Peyer's patch (tissue), 4 donors: Measurements from ENCODE around the gene ZNF407. TPM values are rescaled to one million over a fixed set of nuclear protein-coding genes. Genes with fewer than 3 reads are reported as not detected.

Source experiments
- DNase-seq, 3 donors: peaks; one replicate each; pipeline ENCODE4 v3.0.0-alpha.2; 2017 to 2019
- H3K27ac ChIP-seq, 4 donors: fragments of 200-600 bp; sonication (generic); one replicate each; pipeline ENCODE4 v1.5.1; 2016 to 2019
- H3K27me3 ChIP-seq, 2 donors: fragments of 200-600 bp; sonication (generic); one replicate each; pipeline ENCODE4 v1.5.1; 2019
- H3K36me3 ChIP-seq, 3 donors: fragments of 200-600 bp; sonication (generic); one replicate each; pipeline ENCODE4 v1.5.1; 2016 to 2019
- H3K4me1 ChIP-seq, 4 donors: fragments of 200-600 bp; sonication (generic); one replicate each; pipeline ENCODE4 v1.5.1; 2016 to 2019
- H3K4me3 ChIP-seq, 4 donors: fragments of 200-600 bp; sonication (generic); 1 replicate in 3 of 4; 2 replicates in 1 of 4; pipeline ENCODE4 v1.5.1; 2016 to 2019; ENCODE audit warnings: mild to moderate bottlenecking in 1 of 4
- H3K9me3 ChIP-seq, 4 donors: fragments of 200-600 bp; sonication (generic); one replicate each; pipeline ENCODE4 v1.5.1; 2016 to 2019; ENCODE audit warnings: mild to moderate bottlenecking in 1 of 4
- POLR2A ChIP-seq, 2 donors: fragments of 450-650 bp; IDR thresholded peaks; one replicate each; pipeline ENCODE4 v1.5.1; 2017; ENCODE audit warnings: antibody characterized with exemption in 2 of 2, mild to moderate bottlenecking in 2 of 2, moderate library complexity in 2 of 2
- total RNA-seq, 4 donors: library from RNA; depleted of rRNA; stranded (reverse); fragments of >200 nt; gene quantifications; one replicate each; pipeline ENCODE4 v1.1.0, GENCODE V29; 2016
- TF ChIP-seq, protein P1 (sequence below), 6 experiments: fragments of 450-650 bp in 4 of 6; fragments of 200-600 bp in 2 of 6; sonication (generic) in 1 of 6; IDR thresholded peaks; one replicate each; pipeline ENCODE4 v1.5.1; 2017 to 2019; ENCODE audit warnings: antibody characterized with exemption in 6 of 6, mild to moderate bottlenecking in 3 of 6, moderate library complexity in 1 of 6

Gene ZNF407
- total RNA-seq, 4 donors from 2014 or later: 24.0 to 54.5 (median 32.3) TPM

DNA sequence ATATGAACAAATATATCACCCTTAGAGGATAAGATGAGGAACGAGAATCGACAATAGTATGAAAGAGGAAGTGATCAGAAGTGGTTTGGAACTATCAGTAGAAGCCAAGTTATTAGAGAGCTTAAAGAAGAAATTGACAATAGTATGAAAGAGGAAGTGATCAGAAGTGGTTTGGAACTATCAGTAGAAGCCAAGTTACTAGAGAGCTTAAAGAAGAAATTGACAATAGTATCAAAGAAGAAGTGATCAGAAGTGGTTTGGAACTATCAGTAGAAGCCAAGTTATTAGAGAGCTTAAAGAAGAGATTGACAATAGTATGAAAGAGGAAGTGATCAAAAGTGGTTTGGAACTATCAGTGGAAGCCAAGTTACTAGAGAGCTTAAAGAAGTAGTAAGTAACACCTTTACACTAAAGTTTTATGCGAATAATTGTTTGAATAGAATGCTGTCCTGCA lies 175.5 kb downstream of the ZNF407 start:
- no peaks in the 10 kb centered on the region for H3K36me3 ChIP-seq
- H3K4me3 ChIP-seq: no peak overlapping the region
- H3K27me3 ChIP-seq: no peaks in the 10 kb centered on the region
- no peak for DNase-seq
- H3K27ac ChIP-seq: no peak overlapping the region
- TF ChIP-seq, protein P1, sequence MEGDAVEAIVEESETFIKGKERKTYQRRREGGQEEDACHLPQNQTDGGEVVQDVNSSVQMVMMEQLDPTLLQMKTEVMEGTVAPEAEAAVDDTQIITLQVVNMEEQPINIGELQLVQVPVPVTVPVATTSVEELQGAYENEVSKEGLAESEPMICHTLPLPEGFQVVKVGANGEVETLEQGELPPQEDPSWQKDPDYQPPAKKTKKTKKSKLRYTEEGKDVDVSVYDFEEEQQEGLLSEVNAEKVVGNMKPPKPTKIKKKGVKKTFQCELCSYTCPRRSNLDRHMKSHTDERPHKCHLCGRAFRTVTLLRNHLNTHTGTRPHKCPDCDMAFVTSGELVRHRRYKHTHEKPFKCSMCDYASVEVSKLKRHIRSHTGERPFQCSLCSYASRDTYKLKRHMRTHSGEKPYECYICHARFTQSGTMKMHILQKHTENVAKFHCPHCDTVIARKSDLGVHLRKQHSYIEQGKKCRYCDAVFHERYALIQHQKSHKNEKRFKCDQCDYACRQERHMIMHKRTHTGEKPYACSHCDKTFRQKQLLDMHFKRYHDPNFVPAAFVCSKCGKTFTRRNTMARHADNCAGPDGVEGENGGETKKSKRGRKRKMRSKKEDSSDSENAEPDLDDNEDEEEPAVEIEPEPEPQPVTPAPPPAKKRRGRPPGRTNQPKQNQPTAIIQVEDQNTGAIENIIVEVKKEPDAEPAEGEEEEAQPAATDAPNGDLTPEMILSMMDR (IDR thresholded peaks at IDR 0.05): no peak
- TF ChIP-seq POLR2A (IDR thresholded peaks at IDR 0.05): no peak
- H3K9me3 ChIP-seq: no peaks in the 10 kb centered on the region
- peaks cover 0 to 9% (median 0%) of the 10 kb centered on the region in 4 donors for H3K4me1 ChIP-seq

DNA sequence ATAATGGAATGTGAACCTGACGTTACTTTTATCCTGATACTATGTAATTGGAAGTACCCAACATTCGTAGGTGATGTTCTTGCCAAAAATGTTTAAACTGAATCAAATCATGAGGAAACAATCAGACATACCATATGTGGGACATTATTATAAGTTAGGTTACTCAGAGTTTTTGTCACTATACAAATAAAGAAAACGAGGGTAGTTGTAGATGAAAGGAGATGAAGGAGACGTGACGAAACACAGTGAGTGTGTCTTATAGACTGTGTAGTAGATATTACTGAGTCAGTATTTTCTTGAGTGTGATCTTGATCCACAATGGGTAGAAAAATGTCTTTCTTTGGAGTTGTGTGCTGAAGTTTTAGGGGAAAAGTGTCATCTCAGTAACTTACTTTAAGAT lies 176.8 kb downstream of the ZNF407 start:
- peaks cover 0 to 9% (median 0%) of the 10 kb centered on the region in 4 donors for H3K4me1 ChIP-seq
- no peaks in the 10 kb centered on the region for H3K27me3 ChIP-seq
- H3K36me3 ChIP-seq: no peaks in the 10 kb centered on the region
- no peak for DNase-seq
- H3K27ac ChIP-seq: no peak overlapping the region
- no peak overlapping the region for H3K4me3 ChIP-seq
- no peaks in the 10 kb centered on the region for H3K9me3 ChIP-seq
- TF ChIP-seq, protein P1 (IDR thresholded peaks at IDR 0.05): no peak
- no peak for TF ChIP-seq POLR2A (IDR thresholded peaks at IDR 0.05)

DNA sequence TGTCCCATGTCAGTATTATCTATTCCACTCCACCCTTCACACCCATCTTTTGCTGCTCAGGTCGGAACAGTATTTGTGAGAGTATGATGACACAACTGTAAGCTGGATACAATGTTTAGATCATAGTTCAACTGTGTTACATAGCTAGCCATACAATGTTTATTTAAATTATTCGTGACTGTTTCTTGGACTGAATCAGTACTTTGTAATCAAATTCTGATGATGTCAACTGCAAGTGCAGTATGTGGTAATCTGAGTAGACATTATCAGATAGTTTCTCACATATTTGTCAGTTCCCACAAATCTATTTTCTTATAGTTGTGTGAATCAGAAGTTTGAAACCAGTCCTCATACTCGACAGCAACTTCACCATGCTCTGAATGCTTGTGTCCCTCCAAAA lies 177.6 kb downstream of the ZNF407 start:
- TF ChIP-seq POLR2A (IDR thresholded peaks at IDR 0.05): no peak
- TF ChIP-seq, protein P1 (IDR thresholded peaks at IDR 0.05): no peak
- Histone ChIP-seq H3K4me1 (peaks cover 0 to 9% (median 0%) of the 10 kb centered on the region in 4 donors), H3K36me3 (no peaks in the 10 kb centered on the region), H3K27me3 (no peaks in the 10 kb centered on the region), H3K27ac (no peak overlapping the region), H3K4me3 (no peak overlapping the region), H3K9me3 (no peaks in the 10 kb centered on the region)
- no peak for DNase-seq

DNA sequence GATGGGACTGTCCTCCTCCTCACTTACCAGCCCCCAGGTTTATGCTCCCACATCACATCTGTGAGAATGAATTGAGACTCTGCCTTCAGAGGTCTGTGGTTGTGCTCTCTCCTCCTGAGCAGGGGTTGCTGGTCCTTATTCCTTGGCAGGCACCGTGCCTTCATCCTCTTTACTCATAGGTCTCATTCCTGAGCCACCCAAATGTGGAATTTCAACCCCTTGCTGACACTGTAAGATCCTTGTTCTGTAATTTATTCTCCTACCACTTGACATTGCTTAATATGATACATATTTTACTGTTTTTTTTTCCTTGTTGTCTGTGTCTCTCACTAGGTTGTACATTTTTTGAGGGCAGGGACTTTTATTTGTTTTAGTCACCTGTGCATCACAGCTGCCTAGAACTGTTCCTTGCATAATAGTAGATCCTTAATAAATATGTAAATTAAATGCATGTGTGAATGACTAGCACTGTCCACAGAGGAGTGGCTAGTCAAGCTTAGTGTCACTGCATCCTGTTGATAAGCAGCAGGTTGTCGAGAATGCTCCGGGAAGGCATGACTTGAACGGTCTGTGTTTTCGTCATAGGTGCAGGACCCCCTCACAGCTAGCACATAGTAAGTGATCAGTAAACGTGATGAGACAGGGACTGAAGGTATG lies 180.6 kb downstream of the ZNF407 start:
- DNase-seq: no peak
- Histone ChIP-seq H3K4me3 (no peak overlapping the region), H3K36me3 (no peaks in the 10 kb centered on the region), H3K9me3 (no peaks in the 10 kb centered on the region), H3K27me3 (no peaks in the 10 kb centered on the region), H3K4me1 (peaks cover 0 to 9% (median 0%) of the 10 kb centered on the region in 4 donors), H3K27ac (no peak overlapping the region)
- TF ChIP-seq POLR2A (IDR thresholded peaks at IDR 0.05): no peak

DNA sequence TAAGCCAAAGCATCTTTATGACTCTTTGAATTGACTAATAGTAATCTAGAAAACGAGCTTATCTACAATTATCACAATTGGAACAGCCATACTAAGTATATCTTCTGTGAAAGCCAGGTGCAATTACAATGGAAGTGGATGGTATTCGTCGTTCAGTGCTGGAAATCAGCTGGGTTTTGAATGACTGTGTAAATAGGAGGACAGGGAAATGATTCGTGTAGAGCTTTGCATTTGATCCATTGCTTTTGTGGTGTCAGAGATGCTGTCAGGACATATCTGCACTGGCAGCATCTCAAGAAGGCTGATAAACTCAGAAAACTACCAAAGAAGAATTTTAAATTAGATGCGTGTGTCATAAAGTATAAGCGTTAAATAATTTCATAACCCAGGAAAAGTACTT lies 187.1 kb downstream of the ZNF407 start:
- Histone ChIP-seq H3K27me3 (no peaks in the 10 kb centered on the region), H3K9me3 (no peaks in the 10 kb centered on the region), H3K36me3 (peaks cover 0 to 5% (median 0%) of the 10 kb centered on the region in 3 donors), H3K27ac (no peak overlapping the region), H3K4me3 (no peak overlapping the region), H3K4me1 (no peaks in the 10 kb centered on the region)
- no peak for TF ChIP-seq POLR2A (IDR thresholded peaks at IDR 0.05)
- TF ChIP-seq, protein P1 (IDR thresholded peaks at IDR 0.05): no peak
- DNase-seq: no peak

DNA sequence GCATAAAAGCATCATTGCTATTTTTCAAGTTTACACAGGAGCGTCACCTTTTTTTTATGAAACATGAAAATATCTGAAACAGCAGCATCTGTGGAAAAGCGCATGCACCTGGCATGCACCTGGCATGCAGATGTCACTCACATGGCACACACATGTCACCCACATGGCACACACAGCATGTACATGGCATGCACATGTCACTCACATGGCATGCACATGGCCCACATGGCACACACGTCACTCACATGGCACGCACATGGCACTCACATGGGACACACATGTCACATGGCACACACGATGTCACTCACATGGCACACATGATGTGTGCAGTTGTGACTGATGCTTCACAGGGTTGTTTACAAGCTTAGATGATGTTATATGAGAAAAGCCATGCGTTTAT lies 188.0 kb downstream of the ZNF407 start:
- Histone ChIP-seq H3K27ac (no peak overlapping the region), H3K4me1 (no peaks in the 10 kb centered on the region), H3K9me3 (no peaks in the 10 kb centered on the region), H3K27me3 (no peaks in the 10 kb centered on the region), H3K36me3 (peaks cover 0 to 5% (median 0%) of the 10 kb centered on the region in 3 donors), H3K4me3 (no peak overlapping the region)
- no peak for DNase-seq
- TF ChIP-seq, protein P1 (IDR thresholded peaks at IDR 0.05): no peak
- no peak for TF ChIP-seq POLR2A (IDR thresholded peaks at IDR 0.05)
